ENCODE data around the gene ZBED4. TPM values are rescaled to one million over a fixed set of nuclear protein-coding genes. Genes with fewer than 3 reads are reported as not detected.

ZBED4 gene
- total and polyA plus RNA-seq, 2 of the 13 experiments (the other 11 are each of a cell fraction or from before 2014, with no cell fraction given) = 5.4 to 9.6 TPM

DNA sequence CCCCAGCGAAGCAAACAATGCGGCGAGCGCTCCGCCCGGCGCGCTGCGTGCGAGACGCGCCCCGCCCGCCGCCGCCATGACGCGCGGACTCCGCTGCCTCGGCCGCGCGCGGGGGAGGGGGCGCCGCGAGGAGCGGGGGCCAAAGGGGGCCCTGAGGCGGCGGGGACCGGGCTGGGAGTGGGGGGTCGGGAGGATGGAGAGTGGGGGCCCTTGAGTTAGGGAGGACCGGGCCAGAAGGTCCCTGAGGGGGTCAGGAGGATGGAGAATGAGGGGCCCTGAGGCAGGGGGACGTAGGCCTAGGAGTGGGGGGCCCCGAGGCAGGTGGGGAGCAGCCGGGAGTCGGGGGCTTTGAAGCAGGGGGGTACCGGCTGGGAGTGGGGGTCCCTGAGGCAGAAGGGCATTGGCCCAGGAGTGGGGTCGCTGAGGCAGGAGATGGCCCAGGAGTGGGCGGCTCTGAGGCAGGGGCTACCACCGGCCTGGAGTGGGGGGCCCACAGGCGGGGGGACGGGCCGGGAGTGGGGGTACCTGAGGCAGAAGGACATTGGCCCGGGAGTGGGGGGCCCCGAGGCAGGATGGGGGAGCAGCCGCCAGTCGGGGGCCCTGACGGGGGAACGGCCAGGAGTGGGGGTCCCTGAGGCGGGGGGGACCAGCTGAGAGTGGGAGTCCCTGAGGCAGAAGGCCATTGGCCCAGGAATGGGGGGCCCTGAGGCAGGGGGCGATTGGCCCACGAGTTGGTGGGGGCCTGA is 25.6 kb upstream of the ZBED4 start, which contains the start of gene BRD1 (continued):
- TF ChIP-seq, protein P1, sequence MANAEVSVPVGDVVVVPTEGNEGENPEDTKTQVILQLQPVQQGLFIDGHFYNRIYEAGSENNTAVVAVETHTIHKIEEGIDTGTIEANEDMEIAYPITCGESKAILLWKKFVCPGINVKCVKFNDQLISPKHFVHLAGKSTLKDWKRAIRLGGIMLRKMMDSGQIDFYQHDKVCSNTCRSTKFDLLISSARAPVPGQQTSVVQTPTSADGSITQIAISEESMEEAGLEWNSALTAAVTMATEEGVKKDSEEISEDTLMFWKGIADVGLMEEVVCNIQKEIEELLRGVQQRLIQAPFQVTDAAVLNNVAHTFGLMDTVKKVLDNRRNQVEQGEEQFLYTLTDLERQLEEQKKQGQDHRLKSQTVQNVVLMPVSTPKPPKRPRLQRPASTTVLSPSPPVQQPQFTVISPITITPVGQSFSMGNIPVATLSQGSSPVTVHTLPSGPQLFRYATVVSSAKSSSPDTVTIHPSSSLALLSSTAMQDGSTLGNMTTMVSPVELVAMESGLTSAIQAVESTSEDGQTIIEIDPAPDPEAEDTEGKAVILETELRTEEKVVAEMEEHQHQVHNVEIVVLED (CRISPR knock-in tag; IDR thresholded peaks at IDR 0.05; ENCODE audit: borderline replicate concordance) = peak; percentile 29; the same call in 1 of the 2 replicates
- TF ChIP-seq PATZ1 (CRISPR knock-in tag; IDR thresholded peaks at IDR 0.05) = 0 out of 2 replicates have a peak, but pooled peaks have one; percentile 41
- peak; percentile 60 for TF ChIP-seq MAZ (IDR thresholded peaks at IDR 0.05; ENCODE audit: borderline replicate concordance, low read depth, low read length)
- peak; percentile 77 for TF ChIP-seq MAZ (CRISPR knock-in tag; IDR thresholded peaks at IDR 0.05; ENCODE audit: low read depth)
- peak; percentile 15 for TF ChIP-seq HNRNPLL (IDR thresholded peaks at IDR 0.05; ENCODE audit: low read depth, low read length, poor library complexity, severe bottlenecking)
- peak; percentile 29; the same call in 1 of the 2 replicates for TF ChIP-seq SAP130 (CRISPR knock-in tag; IDR thresholded peaks at IDR 0.05; ENCODE audit: low read depth)
- TF ChIP-seq, protein P2, sequence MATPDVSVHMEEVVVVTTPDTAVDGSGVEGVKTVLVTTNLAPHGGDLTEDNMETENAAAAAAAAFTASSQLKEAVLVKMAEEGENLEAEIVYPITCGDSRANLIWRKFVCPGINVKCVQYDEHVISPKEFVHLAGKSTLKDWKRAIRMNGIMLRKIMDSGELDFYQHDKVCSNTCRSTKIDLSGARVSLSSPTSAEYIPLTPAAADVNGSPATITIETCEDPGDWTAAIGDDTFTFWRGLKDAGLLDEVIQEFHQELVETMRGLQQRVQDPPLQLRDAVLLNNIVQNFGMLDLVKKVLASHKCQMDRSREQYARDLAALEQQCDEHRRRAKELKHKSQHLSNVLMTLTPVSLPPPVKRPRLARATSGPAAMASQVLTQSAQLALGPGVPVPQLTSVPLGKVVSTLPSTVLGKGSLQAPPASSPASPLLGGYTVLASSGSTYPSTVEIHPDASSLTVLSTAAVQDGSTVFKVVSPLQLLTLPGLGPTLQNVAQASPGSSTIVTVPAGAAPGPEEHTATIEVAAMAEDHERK (CRISPR knock-in tag; IDR thresholded peaks at IDR 0.05; ENCODE audit: low read depth) = peak; percentile 13; the same call in 1 of the 2 replicates

All from HepG2 (cell line).